ENCODE data around the gene ZBTB7C. TPM values are rescaled to one million over a fixed set of nuclear protein-coding genes. Genes with fewer than 3 reads are reported as not detected.

Gene ZBTB7C
- polyA plus RNA-seq, 2 of the 4 experiments (the other 2 are of a cell fraction), result 0.10 to 0.12 TPM

- DNase-seq (ENCODE audit: low read depth in 1 of 2, low spot score in 1 of 2), result no peak
- 34% methylated on average over 3 of the region's 3 CpGs for WGBS (ENCODE audit: missing lambda C conversion rate)
- CTCF ChIA-PET, result no interaction called here
These were observed 98.2 kb downstream of the ZBTB7C start for GRCh38 chr18:48310999-48311398.

GRCh38 chr18:48310353-48310752 lies 98.8 kb downstream of the ZBTB7C start:
- no peaks in the 10 kb centered on the region for H3K9me3 ChIP-seq
- 65% methylated on average over 5 of the region's 6 CpGs for WGBS (ENCODE audit: missing lambda C conversion rate)
- ATAC-seq, result no peak
- no peak for FAIRE-seq
- H3K4me1 ChIP-seq, result no peaks in the 10 kb centered on the region
- H3K4me3 ChIP-seq, result no peak overlapping the region
- DNase-seq (ENCODE audit: low read depth in 1 of 2, low spot score in 1 of 2), result no peak
- no peak overlapping the region for H3K4me2 ChIP-seq
- TF ChIP-seq RNF2 (IDR thresholded peaks at IDR 0.05; ENCODE audit: borderline replicate concordance, low read depth) (no peak), HOXA7 (CRISPR knock-in tag; IDR thresholded peaks at IDR 0.05) (no peak), PHF8 (IDR thresholded peaks at IDR 0.05; ENCODE audit: borderline replicate concordance, low read depth) (no peak), EP300 (IDR thresholded peaks at IDR 0.05) (no peak), MAX (IDR thresholded peaks at IDR 0.05) (no peak), CBX8 (IDR thresholded peaks at IDR 0.05) (no peak), ZSCAN20 (CRISPR knock-in tag; IDR thresholded peaks at IDR 0.05) (no peak), HOXB13 (CRISPR knock-in tag; IDR thresholded peaks at IDR 0.05; ENCODE audit: low read depth) (no peak), ESRRA (IDR thresholded peaks at IDR 0.05; ENCODE audit: borderline replicate concordance, low read length) (no peak), BHLHE40 (IDR thresholded peaks at IDR 0.05; ENCODE audit: low read depth, low read length) (no peak), JUNB (IDR thresholded peaks at IDR 0.05) (no peak)
- TF ChIP-seq, protein P1, sequence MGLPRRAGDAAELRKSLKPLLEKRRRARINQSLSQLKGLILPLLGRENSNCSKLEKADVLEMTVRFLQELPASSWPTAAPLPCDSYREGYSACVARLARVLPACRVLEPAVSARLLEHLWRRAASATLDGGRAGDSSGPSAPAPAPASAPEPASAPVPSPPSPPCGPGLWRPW (IDR thresholded peaks at IDR 0.05), result no peak
- TF ChIP-seq, protein P2, sequence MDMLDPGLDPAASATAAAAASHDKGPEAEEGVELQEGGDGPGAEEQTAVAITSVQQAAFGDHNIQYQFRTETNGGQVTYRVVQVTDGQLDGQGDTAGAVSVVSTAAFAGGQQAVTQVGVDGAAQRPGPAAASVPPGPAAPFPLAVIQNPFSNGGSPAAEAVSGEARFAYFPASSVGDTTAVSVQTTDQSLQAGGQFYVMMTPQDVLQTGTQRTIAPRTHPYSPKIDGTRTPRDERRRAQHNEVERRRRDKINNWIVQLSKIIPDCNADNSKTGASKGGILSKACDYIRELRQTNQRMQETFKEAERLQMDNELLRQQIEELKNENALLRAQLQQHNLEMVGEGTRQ (IDR thresholded peaks at IDR 0.05), result no peak
- TF ChIP-seq, protein P3, sequence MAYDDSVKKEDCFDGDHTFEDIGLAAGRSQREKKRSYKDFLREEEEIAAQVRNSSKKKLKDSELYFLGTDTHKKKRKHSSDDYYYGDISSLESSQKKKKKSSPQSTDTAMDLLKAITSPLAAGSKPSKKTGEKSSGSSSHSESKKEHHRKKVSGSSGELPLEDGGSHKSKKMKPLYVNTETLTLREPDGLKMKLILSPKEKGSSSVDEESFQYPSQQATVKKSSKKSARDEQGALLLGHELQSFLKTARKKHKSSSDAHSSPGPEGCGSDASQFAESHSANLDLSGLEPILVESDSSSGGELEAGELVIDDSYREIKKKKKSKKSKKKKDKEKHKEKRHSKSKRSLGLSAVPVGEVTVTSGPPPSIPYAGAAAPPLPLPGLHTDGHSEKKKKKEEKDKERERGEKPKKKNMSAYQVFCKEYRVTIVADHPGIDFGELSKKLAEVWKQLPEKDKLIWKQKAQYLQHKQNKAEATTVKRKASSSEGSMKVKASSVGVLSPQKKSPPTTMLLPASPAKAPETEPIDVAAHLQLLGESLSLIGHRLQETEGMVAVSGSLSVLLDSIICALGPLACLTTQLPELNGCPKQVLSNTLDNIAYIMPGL (CRISPR knock-in tag; IDR thresholded peaks at IDR 0.05; ENCODE audit: borderline replicate concordance), result no peak
- no peak overlapping the region for H3K27ac ChIP-seq
- POLR2A ChIA-PET, result no interaction called here
- CTCF ChIA-PET, result interaction anchor here (0.6 kb wide), 1 partner anchor 429 kb away, joined by 3 read pairs; no protein-coding TSS in a partner anchor

More at GRCh38 chr18:48310999-48311398, 98.2 kb downstream of the ZBTB7C start:
- Histone ChIP-seq H3K4me2 (no peak overlapping the region), H3K4me3 (no peak overlapping the region), H3K27ac (no peak overlapping the region), H3K9me3 (no peaks in the 10 kb centered on the region), H3K4me1 (no peaks in the 10 kb centered on the region)
- POLR2A ChIA-PET, result no interaction called here
- no peak for ATAC-seq
- FAIRE-seq, result no peak
- no peak for TF ChIP-seq FOSL2 (IDR thresholded peaks at IDR 0.05)
- TF ChIP-seq FOSL2 (CRISPR knock-in tag; IDR thresholded peaks at IDR 0.05), result no peak
- no peak for TF ChIP-seq NFE2L2 (conservative IDR thresholded peaks at IDR 0.05; ENCODE audit: low read length)
- TF ChIP-seq CHD2 (IDR thresholded peaks at IDR 0.05; ENCODE audit: low read length, partially characterized antibody), result no peak
- no peak for TF ChIP-seq RAD21 (conservative IDR thresholded peaks at IDR 0.05 in 1 of 2, IDR thresholded peaks at IDR 0.05 in 1 of 2)
- TF ChIP-seq JUNB (IDR thresholded peaks at IDR 0.05), result no peak
- TF ChIP-seq EHMT2 (IDR thresholded peaks at IDR 0.05; ENCODE audit: low read depth), result no peak
- TF ChIP-seq JUN (IDR thresholded peaks at IDR 0.05), result no peak
- no peak for TF ChIP-seq RCOR1 (IDR thresholded peaks at IDR 0.05; ENCODE audit: low read depth, low read length)
- TF ChIP-seq GATA3 (IDR thresholded peaks at IDR 0.05; ENCODE audit: borderline replicate concordance), result no peak
- no peak for TF ChIP-seq POLR2A (IDR thresholded peaks at IDR 0.05; ENCODE audit: low read length)
- TF ChIP-seq, protein P3 (CRISPR knock-in tag; IDR thresholded peaks at IDR 0.05; ENCODE audit: borderline replicate concordance), result no peak
- TF ChIP-seq MAX (IDR thresholded peaks at IDR 0.05), result no peak

All from A549 (cell line).